ENCODE results near the gene STARD3.
"Not testable (repeated sequence)": the region's sequence is repeated elsewhere in the genome, so short reads cannot be mapped to it uniquely, and the experiment has no call there.

Gene STARD3

DNA sequence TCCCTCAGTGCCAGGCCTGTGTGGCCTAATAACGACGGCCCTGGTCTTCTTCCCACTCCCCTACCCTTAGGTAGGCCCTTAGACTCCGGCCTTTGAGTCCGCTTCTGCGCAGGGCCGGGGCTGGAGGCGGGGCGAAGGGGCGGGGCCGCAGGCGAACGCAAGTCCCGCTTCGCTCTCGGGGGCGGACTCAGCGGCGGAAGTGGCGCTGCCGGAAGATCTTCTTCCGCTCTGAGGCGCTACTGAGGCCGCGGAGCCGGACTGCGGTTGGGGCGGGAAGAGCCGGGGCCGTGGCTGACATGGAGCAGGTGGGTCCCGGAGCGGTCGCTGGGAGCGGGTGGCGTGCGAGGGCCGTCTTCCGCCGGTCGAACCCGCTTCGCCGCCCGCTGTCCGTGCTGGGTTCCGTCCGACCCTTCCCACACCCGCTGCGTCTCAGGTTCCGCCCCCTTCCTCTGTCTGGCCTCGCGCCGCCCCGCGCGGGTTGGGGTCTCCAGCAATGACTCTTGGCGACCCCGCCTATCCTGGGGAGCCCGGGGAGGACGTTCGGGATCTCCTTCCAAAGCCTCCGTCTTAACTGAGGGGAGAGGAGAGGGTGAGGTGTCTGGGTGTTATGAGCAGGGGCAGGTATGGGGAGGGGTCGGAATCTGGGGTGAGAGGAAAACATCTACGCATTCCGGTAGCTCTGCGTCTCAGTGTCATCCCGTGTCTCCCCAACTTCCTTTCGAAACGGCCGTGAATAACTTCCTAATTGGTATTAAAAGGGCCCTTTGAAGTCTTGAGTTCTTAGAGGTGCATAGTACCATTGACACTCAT lies at the start of gene STARD3:
Gene STARD3 (plus strand): TSS at position 218 of the 810 bp plus-strand sequence. CDS start 16,388 bp downstream, outside the sequence.
- DNase-seq (ENCODE audit: low read depth): peak; percentile 89

DNA sequence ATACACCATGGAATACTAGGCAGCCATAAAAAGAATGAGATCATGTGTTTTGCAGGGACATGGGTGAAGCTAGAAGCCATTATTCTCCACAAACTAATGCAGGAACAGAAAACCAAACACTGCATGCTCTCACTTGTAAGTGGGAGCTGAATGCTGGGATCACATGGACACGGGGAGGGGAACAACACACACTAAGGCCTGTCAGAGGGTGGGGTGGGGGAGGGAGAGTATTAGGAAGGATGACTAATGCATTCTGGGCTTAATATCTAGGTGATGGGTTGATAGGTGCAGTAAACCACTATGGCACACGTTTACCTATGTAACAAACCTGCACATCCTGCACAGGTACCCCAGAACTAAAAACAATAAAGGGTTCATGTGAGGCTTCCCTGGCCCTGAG lies 46.8 kb upstream of the STARD3 start:
- not testable (repeated sequence) for DNase-seq (ENCODE audit: low read depth)

DNA sequence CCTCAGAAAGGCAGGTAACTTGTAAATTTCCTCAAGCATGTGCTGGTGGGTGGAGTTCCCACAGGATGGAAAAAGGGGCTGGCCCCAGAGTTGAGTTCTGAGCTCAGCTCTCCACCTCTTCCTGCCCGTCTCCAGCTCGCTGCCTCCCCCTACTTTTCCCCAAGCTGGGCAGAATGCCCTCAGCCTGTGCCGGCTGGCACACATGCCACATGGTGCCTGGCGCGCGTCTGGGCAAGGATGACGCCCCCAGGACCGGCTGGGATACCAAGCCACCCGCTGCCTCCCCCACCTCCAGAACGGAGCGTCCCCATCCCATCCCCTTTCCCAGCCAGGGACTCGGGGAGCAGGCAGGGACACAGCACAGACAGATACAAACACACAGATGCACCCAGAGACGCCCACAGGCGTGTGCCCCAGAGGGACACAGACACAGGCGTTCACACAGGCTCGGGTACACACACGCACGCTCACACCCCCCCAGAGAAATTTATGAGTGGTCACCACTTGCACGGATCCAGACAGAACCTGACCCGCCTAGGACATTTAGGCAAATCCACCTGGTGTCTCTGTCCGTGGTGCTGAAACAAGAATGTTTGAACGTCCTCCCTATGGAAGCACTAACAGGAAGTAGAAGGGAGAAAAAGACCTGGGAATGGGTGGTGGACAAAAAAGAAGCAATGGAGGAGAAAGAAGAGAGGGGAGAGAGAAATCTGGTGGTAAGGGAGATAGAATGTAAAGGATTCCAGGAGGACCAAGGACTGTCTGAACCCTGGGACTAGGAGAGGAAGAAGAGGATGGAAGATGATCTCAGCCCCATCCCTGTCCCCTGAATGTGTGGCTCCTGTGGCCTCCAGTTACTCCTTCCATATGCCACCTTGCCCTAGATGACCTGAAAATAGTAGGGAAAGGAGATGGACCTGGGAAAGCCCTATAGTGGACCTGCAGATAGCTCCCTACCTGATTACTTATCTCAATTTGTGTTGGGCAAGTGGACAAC lies 44.7 kb upstream of the STARD3 start:
- no peak for DNase-seq (ENCODE audit: low read depth)

DNA sequence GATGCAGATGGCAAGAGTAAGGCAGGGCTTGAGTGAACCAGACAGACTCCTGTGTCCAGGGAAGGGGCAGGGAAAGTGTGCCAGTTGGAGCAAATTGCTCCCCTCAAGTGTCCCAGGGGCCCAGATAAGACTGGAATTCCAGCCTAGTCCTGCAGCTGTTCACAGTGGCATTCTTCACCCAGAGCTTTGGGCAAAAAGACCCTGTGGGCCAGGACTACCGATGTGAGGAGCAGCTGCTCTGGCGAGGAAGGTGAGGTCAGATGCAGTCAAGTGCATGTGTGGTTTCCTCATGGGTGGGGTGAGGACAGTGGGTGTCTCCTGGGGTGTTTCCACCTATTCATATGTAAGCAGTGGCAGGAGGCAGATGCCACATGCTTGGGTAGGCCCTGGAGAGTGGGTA lies 43.6 kb upstream of the STARD3 start:
- no peak for DNase-seq (ENCODE audit: low read depth)

DNA sequence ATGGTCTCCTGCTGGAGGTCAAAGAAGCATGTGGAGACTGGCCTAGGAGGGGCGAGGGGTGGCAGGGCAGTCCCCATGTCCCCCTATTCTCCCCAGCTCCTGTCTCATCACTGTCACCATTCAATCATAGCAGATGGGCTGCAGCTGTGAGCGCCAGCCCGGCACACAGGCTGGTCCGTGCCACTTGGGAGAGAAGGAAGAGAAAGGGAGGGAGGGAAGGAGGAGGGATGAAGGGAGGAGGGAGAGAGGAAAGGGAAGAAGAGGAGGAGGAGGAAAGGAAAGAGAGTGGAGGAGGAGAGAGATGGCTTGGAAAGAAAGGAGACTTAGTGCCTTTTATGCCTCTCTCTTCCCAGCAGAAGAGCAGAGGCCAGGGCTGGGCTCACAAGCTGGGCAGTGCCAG lies 41.6 kb upstream of the STARD3 start:
- no peak for DNase-seq (ENCODE audit: low read depth)

DNA sequence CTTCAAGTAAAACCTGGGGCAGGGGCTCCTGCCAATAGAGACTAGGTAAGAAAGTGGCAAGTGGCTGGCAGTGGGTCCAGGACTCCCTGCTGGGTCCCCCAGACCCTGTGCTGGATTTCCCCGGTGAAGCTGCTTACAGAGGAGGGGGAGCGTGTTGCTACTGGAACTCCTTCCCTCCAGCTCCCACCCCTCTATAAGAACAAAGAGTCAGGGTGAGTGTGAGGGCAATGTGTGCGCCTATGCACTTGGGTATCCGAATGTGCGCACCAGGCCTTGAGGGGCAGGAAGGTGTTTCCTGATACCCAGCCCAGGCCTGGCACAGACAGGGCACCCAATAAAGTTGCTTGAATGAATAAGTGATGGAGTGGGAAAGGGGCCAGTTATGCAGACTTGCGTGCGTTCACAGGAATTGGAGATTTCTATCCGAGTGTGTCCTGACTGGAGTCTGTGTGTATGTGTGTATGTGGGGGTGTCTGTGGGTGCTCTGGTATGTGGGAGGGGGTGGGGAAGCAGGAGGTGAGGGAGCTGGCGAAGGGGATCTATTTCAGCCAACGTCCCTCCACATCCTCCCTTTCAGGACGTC lies 40.9 kb upstream of the STARD3 start:
- no peak for DNase-seq (ENCODE audit: low read depth)

DNA sequence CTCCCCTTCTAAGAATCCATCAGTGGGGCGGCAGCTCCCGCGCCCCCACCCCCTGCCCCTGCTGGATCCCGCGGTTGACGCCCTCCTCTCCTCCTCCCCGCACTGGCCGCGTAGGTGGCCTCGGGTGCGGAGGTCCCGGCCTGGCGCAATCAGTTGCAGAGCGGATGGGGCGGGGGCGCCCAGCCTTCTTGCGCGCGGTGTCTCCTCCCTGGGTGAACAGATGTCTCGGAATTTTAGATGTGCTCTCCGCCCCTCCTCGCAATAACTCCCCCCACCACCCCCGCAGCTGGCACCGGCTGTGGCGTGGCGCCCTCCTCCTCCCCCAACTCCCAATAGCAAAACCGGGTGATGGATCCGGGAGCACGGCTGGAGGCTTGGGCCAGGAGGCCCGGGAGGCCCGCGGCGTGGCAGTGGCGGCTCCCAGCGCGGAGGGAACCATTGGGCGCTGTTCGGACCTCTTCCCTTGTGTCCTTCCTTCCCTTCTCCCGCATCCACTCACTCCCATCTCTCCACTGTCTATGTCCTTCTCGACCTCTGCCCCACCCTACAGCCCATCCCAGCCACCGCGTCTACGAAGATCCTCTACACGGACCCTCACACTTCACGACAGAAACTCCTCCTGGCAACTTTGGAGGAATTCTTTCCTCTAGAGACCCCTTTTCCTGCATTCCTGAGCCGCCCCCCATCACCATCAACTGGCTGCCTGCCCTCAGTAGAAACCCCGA lies 40.2 kb upstream of the STARD3 start:
- no peak for DNase-seq (ENCODE audit: low read depth)

DNA sequence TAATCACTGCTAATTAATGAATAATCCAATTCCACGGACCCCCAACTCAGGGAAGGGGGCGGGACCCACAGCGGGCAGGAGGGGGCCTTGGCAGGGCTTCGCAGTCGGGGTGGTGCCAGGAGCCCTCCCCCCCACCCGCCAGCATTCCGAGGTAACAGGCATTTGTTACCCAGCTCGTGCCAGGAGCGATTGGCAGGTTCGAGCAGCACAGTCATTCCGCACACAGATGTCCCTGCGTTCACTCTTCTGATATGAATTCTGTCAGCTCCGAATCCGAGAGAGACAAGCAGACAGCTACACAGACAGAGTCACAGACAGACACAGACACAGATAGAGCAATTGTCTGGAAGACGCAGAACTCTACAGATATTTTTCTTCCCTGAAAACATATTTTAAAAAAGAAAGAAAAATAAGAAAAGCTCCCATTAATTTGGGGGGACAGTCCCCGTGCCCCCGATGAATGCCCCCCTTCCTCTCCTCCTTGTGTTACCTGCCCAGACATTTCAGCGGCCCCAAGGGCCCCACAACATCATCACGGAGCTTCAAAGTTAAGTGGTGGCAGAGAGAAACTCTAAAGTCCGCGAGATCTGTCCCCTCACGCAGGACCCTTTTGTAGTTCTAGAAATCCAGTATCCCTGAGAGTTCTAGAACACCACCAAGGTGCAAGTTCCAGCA lies 39.4 kb upstream of the STARD3 start:
- DNase-seq (ENCODE audit: low read depth): no peak

DNA sequence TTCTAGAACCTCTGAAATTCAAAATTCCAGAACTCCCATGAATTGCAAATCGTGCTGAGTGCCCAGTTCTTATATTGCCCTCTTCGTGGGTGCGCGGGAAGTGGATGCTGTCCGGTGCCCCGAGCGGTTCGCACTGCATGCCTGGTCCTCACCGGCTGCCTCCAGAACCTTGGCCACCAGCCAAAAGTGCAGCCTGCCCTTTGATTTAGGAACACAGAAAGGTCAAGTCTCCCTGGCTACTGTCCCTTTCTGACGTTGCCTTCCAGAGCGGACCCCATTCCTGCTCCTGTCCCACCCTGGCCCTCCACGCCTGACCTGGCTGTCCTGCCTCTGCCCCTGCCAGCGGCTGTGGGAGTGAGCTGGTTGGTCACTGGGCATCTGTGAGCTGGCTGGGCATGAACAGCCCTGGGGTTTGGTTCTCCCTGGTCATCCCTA lies 38.9 kb upstream of the STARD3 start:
- no peak for DNase-seq (ENCODE audit: low read depth)

DNA sequence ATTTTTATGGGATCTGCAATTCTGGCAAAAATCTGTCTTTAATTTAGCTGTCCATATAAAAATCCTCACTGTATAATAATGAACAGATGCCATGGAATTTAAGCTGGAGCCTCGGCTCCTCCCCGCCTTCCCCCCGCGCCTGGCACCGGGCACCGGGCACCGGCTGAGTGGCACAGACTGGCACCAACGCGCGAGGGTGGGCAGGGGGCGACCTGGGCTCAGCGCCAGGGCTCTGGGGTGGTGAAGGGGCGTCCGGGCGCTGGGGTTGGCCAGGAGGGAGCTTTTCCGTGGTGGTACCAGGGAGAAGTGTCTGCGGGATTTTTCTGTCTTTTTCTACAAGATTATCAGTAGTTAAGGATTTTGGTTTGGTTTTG lies 38.3 kb upstream of the STARD3 start:
- no peak for DNase-seq (ENCODE audit: low read depth)

DNA sequence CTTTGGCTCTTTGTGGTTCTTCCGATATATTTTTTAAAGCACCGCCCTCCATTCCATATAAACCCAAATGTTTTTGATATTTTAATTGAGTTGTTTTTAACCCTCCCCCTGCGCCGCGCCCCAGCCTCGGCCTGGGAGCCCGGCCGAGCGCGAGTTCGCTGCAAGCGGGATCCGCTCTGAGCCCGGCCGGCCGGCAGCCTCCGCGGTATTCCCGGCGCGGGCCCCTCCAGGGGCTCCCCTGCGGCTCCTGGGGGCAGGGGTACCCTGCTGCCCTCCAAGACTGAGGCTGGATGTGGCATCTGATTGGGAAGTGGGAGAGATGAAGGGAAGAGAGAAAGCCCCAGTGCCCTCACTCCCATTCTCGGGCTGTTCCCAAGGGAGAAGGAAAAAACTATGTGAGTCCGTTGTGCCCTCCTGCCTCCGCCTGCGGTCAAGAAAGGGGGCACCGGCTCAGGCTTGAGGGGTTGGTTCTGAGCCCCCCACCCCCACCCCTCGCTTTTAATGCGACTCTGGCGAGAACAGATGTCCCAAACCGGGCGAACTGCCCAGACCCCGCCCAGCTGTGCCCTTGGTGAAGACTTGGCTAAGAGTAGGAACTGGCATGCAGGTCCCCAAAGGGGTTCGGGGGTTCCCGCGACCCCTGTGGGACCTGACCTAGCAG lies 37.8 kb upstream of the STARD3 start:
- no peak for DNase-seq (ENCODE audit: low read depth)

DNA sequence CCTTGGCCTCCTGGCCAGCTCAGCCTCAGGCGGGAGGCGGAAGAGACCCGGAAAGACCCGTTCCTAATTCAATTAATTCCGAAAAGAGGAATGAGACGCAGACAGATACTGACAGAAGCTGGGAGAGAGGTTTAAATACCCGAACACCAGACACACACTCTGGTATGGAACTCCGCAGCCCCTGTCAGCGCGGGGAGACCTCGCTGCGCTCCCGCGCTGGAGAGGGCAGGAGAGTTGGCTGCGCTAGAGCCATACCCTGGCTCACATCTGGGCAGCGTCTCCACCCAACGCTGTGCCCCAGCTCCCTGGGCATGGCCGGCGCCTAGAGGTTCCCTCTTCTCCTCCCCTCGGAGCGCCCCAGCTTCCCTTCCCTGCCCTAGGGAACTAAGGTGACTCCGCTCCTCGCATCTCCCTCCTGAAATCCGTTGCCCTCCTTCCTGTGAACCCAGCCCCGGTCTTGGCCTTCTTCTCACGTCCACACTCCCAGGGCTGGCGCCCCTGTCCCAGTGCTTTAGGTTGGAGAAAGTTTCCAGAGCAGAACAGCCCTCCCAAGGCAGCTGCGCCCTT lies 37.2 kb upstream of the STARD3 start:
- no peak for DNase-seq (ENCODE audit: low read depth)

DNA sequence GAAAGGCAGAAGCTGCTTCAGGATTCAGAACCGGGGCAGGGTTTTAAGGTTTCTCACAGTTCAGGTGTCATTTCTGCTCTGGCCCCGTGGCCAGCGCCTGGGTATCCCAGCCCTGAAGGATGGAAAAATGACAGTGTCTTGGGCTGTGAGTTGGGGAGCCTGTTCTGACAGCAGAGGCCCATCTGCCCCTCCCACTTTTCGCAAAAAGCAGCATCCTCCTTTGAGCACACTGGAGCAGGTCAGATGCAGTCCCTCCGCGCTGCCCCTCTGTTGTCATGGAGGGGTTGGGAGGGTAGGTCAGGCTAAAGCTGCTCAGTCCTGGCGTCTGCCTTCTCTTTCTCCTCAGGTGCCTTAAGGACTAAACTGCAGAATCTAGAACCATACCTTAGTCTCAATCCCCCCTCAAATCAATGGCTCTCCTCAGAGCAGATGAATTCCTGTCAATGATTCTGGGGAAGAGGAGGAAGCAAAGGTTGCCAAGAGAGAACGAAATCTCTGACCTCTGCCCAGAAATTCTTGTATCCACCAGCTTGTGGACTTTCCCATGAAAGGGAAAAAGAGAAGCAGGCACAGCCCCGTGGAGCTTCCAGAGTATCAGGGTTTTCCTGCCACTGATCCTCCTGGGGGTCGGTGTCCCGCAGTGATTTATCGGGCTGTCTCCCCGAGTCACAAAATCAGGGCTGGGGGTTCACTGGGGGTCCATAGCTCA lies 36.5 kb upstream of the STARD3 start:
- no peak for DNase-seq (ENCODE audit: low read depth)

DNA sequence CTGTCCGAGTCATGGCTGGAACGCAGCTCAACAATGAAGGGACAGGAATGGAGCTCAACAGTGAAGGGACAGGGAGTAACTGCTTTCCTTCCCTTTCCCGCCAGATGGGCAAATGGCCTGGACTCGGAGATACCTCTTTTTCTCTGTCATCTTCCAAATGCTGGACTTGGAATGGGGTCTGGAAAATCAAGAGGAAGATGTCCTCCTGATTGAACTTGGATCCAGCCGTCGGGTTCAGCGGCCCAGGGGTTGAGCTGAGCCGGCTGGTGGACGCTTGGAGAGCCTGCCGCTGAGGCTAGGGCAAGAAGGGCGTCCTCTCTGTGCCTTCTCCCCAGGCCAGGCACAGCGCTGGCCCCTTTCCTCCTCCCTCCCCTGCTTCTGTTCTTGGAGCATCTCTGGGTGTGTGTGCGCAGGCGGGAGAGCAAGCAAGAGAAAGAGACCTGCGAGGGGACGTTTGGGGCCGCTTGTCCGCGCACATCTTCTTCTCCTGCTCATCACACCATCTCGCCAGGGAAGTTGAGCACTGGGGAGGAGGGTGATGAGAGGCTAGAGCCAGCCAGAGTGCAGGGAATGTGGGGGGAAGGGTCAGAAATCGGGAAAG lies 35.8 kb upstream of the STARD3 start:
- DNase-seq (ENCODE audit: low read depth): no peak

DNA sequence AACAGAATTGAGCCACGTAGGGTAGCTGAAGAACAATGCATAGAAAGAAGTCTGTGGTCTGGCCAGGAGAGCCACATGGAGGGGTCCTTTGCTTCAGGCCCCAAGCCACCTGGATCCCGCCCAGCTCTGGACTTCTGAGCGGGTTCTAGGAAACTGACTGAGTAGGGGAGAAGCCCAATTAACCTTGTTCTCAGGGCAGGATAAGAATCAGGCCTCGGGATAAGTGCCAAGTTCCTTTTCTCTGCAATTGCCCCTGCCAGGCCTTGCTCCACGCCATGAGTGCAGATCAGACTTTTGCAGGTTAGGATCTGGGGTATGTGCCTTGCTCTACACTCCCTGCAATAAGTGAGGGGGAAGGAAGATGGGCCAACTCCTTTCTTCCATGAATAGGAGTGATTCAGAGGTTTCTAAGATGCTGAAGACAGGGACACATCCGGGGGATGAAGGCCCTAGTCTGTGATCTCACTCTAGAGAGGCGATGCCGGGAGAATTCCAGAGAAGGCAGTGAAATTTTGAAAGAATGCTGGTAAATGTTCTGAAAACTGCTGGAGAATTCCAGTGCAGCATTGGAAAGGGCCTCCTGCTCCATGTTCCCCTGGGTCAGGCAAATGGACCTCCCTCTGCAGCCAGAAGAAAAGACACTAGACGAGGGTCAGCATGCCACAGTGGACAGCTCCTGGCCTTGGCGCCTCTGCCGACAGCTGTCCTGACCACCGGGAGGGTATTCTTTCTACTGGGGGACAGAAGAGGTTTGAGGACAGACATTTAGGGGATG lies 35.0 kb upstream of the STARD3 start:
- no peak for DNase-seq (ENCODE audit: low read depth)

DNA sequence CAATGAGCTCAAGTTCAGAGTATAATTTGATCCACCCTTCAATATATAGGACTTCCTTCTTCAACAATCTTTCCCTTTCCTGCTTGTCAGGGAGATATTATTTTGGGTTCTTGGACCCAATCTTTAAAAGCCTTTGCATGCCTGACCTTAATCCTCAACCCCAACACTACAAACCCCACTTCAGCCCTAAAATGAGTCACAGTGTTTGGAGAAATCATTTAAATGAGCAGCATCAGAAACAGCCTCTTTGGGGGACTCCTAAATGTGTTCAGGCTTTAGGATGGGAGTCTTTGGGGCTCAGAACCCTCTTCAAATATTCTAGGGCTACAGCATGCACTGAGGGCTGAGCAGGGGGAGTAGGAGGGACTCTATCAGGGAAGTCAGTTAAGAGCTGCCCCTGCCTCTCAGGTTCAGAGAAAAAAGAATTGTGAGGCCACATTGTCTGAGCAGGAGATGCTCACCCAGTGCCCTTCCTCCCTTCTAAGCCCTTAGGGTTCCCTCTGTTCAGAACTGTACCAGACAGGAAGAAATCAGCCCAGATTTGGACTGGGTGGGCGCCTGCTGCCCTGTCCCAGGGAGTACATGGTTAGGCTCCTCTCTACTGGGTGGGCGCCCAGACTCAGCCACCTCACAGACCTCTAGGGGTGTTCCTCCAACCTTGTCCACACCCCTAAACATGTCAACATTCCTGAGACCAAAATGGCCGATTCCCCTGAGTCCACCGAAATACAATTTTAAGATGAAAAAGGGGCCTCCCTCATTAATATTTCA lies 34.2 kb upstream of the STARD3 start:
- no peak for DNase-seq (ENCODE audit: low read depth)

DNA sequence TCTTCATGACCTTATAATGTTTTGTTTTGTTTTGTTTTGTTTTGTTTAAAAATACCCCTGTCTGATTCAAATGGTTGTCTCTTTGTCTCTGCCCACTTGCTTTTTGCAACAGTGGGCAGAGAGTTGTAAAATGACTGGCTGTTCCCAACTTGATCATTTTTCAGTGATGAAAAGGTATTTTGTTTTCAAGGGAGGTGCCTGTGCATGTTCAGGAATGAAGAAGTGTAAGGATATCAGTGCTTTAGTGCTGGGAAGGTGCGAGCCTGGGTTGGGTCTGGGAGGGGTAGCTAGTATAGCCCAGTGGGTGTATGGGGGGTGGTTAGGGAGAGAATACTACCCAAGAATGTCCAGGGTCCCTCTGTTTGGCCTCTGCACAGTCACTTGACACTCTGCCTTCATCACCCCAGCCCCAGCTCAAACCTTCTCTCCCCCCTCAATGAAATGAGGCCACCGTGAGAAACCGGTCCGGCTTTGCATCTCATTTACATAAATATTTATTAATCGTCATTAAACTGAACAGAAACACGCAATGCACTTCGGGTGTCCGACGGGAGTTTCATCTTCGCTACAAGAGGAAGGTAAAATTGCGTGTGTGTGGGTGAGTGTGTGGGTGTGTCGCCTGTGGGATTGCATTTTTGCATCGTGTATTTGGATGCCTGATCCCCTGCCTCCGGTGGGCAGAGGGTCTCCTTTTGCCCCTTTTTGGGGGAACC lies 33.5 kb upstream of the STARD3 start:
- no peak for DNase-seq (ENCODE audit: low read depth)
